Measurements from ENCODE around the gene KCNJ10. TPM values are rescaled to one million over a fixed set of nuclear protein-coding genes. Genes with fewer than 3 reads are reported as not detected.

KCNJ10 gene
- total RNA-seq, 1 donor from 2014 or later, result not detected

DNA sequence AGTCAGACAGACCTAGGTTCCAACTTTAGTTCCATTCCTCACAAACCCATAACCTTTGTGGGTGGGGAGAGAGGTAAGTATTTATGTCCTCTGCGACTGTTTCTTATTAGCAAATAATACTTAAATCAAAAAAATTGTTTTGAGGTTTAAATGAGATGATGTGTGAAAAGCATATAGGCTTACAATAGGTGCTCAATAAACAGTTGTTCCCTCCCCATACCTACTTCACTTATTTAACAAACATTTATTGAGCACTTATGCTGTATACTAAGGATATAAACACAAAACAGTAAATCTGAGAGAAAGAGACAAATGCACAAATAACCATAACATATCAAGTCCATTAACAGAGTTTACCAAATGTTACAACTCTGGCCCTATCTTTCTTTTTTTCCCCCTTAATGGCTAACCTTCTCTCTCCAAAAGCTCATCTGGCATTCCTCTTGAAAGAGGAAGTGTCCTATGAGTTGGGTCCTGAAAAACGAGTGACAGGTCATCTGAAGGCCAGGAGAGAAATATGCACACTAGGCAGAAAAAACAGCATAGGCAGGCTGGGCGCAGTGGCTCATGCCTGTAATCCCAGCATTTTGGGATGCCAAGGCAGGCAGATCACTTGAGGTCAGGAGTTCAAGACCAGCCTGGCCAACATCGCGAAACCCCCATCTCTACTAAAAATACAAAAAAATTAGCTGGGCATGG, 48.4 kb downstream of the KCNJ10 start:
- Mint-ChIP-seq H3K9me3 (ENCODE audit: unreplicated experiment) (no peaks in the 10 kb centered on the region), H3K27me3 (ENCODE audit: unreplicated experiment) (peaks cover 39% of the 10 kb centered on the region), H3K4me3 (ENCODE audit: unreplicated experiment) (no peak overlapping the region), H3K4me1 (ENCODE audit: unreplicated experiment) (peaks cover 2% of the 10 kb centered on the region), H3K27ac (ENCODE audit: unreplicated experiment) (no peak overlapping the region), H3K36me3 (ENCODE audit: unreplicated experiment) (no peaks in the 10 kb centered on the region)
- no peak for DNase-seq (ENCODE audit: extremely low spot score, unreplicated experiment)
- TF ChIP-seq, protein P1, sequence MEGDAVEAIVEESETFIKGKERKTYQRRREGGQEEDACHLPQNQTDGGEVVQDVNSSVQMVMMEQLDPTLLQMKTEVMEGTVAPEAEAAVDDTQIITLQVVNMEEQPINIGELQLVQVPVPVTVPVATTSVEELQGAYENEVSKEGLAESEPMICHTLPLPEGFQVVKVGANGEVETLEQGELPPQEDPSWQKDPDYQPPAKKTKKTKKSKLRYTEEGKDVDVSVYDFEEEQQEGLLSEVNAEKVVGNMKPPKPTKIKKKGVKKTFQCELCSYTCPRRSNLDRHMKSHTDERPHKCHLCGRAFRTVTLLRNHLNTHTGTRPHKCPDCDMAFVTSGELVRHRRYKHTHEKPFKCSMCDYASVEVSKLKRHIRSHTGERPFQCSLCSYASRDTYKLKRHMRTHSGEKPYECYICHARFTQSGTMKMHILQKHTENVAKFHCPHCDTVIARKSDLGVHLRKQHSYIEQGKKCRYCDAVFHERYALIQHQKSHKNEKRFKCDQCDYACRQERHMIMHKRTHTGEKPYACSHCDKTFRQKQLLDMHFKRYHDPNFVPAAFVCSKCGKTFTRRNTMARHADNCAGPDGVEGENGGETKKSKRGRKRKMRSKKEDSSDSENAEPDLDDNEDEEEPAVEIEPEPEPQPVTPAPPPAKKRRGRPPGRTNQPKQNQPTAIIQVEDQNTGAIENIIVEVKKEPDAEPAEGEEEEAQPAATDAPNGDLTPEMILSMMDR (IDR thresholded peaks at IDR 0.05), result no peak

DNA sequence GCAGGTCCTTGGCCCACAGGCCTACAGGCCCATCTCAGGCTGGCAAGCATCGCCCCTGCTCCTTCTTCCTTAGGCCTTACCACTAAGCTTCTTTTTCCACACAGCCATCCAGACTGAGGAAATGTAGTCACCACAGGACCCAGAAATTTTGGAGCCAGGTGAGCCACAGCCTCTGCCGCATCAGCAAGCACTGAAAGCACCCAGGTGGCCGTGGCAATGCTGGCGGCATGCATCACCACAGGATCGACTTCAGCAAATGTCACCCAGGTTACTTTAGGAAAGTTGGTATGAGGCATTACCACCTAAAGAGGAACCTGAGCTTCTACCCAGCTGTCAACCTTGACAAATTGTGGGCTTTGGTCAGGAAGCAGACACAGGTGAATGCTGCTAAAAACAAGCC, 49.8 kb downstream of the KCNJ10 start:
- H3K36me3 Mint-ChIP-seq (ENCODE audit: unreplicated experiment), result no peaks in the 10 kb centered on the region
- peak; percentile 56 for DNase-seq (ENCODE audit: extremely low spot score, unreplicated experiment)
- H3K4me3 Mint-ChIP-seq (ENCODE audit: unreplicated experiment), result no peak overlapping the region
- H3K27ac Mint-ChIP-seq (ENCODE audit: unreplicated experiment), result no peak overlapping the region
- H3K9me3 Mint-ChIP-seq (ENCODE audit: unreplicated experiment), result no peaks in the 10 kb centered on the region
- H3K27me3 Mint-ChIP-seq (ENCODE audit: unreplicated experiment), result peaks cover 41% of the 10 kb centered on the region
- peaks cover 2% of the 10 kb centered on the region for H3K4me1 Mint-ChIP-seq (ENCODE audit: unreplicated experiment)
- TF ChIP-seq, protein P1 (IDR thresholded peaks at IDR 0.05), result no peak

DNA sequence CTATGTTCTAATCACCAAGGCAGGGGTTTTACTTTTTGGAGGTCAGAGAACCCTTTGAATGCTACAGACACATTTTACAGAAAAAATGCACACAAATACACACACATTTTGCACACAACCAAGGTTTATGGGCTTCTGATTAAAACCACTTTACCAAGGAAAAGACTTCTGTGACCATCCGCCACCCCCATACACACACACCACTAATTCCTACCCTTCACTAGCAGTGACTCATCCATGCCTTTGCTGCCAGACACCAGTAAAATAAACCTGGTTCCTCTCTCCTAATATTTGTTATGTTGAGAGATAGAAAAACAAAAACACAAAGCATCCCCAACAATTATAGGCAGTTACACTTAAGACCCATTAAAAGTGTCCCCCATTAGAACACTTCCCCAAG, 51.1 kb downstream of the KCNJ10 start:
- TF ChIP-seq, protein P1 (IDR thresholded peaks at IDR 0.05), result no peak
- Mint-ChIP-seq H3K4me1 (ENCODE audit: unreplicated experiment) (peaks cover 2% of the 10 kb centered on the region), H3K27me3 (ENCODE audit: unreplicated experiment) (peaks cover 51% of the 10 kb centered on the region), H3K9me3 (ENCODE audit: unreplicated experiment) (no peaks in the 10 kb centered on the region), H3K4me3 (ENCODE audit: unreplicated experiment) (no peak overlapping the region), H3K36me3 (ENCODE audit: unreplicated experiment) (no peaks in the 10 kb centered on the region), H3K27ac (ENCODE audit: unreplicated experiment) (no peak overlapping the region)
- peak; percentile 13 for DNase-seq (ENCODE audit: extremely low spot score, unreplicated experiment)

DNA sequence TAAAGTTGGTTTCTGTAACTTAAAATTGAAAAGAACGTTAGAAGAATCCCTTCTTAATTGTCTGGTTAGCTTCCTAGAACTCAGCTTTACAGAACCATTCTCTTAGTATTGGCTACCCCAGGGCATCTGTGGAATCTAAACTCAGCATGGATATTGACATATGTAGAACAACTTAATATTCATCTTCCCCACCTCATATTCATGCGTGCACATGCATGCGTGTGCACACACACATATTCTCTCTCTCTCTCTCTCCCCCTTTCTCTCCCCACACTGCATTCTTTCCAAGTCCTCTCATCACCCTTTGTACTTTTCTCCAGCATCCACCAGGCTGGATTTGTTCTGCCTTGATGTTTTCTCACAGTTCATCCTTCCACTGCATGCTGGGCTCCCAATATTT, 51.6 kb downstream of the KCNJ10 start:
- DNase-seq (ENCODE audit: extremely low spot score, unreplicated experiment), result no peak
- no peaks in the 10 kb centered on the region for H3K9me3 Mint-ChIP-seq (ENCODE audit: unreplicated experiment)
- TF ChIP-seq, protein P1 (IDR thresholded peaks at IDR 0.05), result no peak
- H3K4me3 Mint-ChIP-seq (ENCODE audit: unreplicated experiment), result no peak overlapping the region
- H3K36me3 Mint-ChIP-seq (ENCODE audit: unreplicated experiment), result no peaks in the 10 kb centered on the region
- H3K27me3 Mint-ChIP-seq (ENCODE audit: unreplicated experiment), result peaks cover 51% of the 10 kb centered on the region
- H3K27ac Mint-ChIP-seq (ENCODE audit: unreplicated experiment), result no peak overlapping the region
- peaks cover 2% of the 10 kb centered on the region for H3K4me1 Mint-ChIP-seq (ENCODE audit: unreplicated experiment)

DNA sequence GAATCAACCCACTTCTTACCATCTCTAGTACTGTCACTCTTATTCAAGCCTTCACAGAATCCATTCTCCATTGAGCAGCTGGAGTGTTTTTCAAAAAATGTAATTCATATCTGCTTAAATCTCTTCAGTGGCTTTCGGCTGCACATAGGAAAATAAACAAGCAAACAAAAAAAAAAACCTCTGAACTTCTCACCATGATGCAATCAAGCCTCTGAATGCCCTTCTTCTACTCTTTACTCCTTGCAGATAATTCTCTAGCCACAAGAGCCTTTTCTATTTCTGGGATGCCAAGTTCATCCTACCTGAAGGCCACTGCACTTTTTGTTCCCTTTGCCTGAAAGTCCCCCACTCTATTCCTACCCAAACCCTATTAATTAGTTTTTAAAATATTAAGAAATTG, 52.4 kb downstream of the KCNJ10 start:
- Mint-ChIP-seq H3K9me3 (ENCODE audit: unreplicated experiment) (no peaks in the 10 kb centered on the region), H3K36me3 (ENCODE audit: unreplicated experiment) (no peaks in the 10 kb centered on the region), H3K4me3 (ENCODE audit: unreplicated experiment) (no peak overlapping the region), H3K27ac (ENCODE audit: unreplicated experiment) (no peak overlapping the region), H3K4me1 (ENCODE audit: unreplicated experiment) (peaks cover 2% of the 10 kb centered on the region), H3K27me3 (ENCODE audit: unreplicated experiment) (peaks cover 55% of the 10 kb centered on the region)
- no peak for DNase-seq (ENCODE audit: extremely low spot score, unreplicated experiment)
- TF ChIP-seq, protein P1 (IDR thresholded peaks at IDR 0.05), result no peak

Measured in osteocyte (in vitro differentiated cells).